Measurements from ENCODE around the gene SYNE2. TPM values are rescaled to one million over a fixed set of nuclear protein-coding genes. Genes with fewer than 3 reads are reported as not detected.
"Not testable (repeated sequence)": the region's sequence is repeated elsewhere in the genome, so short reads cannot be mapped to it uniquely, and the experiment has no call there.

SYNE2 gene
- total RNA-seq, 1 donor, result 10.1 TPM

GRCh38 chr14:64114796-64115195 lies 262.0 kb downstream of the SYNE2 start:
- no peaks in the 10 kb centered on the region for H3K9me3 ChIP-seq (ENCODE audit: low read depth, low read length)
- peaks cover 8% of the 10 kb centered on the region for H3K4me1 ChIP-seq (ENCODE audit: insufficient read depth, low read length)
- H3K79me2 ChIP-seq (ENCODE audit: insufficient read depth, low read length), result no peaks in the 10 kb centered on the region
- H3K27ac ChIP-seq (ENCODE audit: low read depth, low read length), result no peak overlapping the region
- no peak overlapping the region for H2AFZ ChIP-seq (ENCODE audit: low read length)
- H3K27me3 ChIP-seq (ENCODE audit: insufficient read depth, low read length), result no peaks in the 10 kb centered on the region
- no peak for TF ChIP-seq CTCF (IDR thresholded peaks at IDR 0.05; ENCODE audit: extremely low read depth, low read depth, low read length)
- no peak overlapping the region for H3K4me2 ChIP-seq (ENCODE audit: insufficient read depth, low read length)
- DNase-seq (ENCODE audit: insufficient read length, low spot score, missing footprints), result no peak
- no peaks in the 10 kb centered on the region for H4K20me1 ChIP-seq (ENCODE audit: insufficient read depth, low read length)
- H3K4me3 ChIP-seq (ENCODE audit: insufficient read depth, low read length), result no peak overlapping the region
- H3K36me3 ChIP-seq (ENCODE audit: insufficient read depth, low read length), result no peaks in the 10 kb centered on the region

- no peaks in the 10 kb centered on the region for H3K9me3 ChIP-seq (ENCODE audit: low read depth, low read length)
- H3K4me1 ChIP-seq (ENCODE audit: insufficient read depth, low read length), result peaks cover 8% of the 10 kb centered on the region
- no peaks in the 10 kb centered on the region for H3K36me3 ChIP-seq (ENCODE audit: insufficient read depth, low read length)
- H4K20me1 ChIP-seq (ENCODE audit: insufficient read depth, low read length), result no peaks in the 10 kb centered on the region
- DNase-seq (ENCODE audit: insufficient read length, low spot score, missing footprints), result no peak
- H3K27me3 ChIP-seq (ENCODE audit: insufficient read depth, low read length), result no peaks in the 10 kb centered on the region
- no peak for TF ChIP-seq CTCF (IDR thresholded peaks at IDR 0.05; ENCODE audit: extremely low read depth, low read depth, low read length)
- no peak overlapping the region for H3K4me2 ChIP-seq (ENCODE audit: insufficient read depth, low read length)
- H3K4me3 ChIP-seq (ENCODE audit: insufficient read depth, low read length), result no peak overlapping the region
- H3K27ac ChIP-seq (ENCODE audit: low read depth, low read length), result no peak overlapping the region
- no peak overlapping the region for H2AFZ ChIP-seq (ENCODE audit: low read length)
- H3K79me2 ChIP-seq (ENCODE audit: insufficient read depth, low read length), result no peaks in the 10 kb centered on the region
Measured at GRCh38 chr14:64115401-64115800, 262.6 kb downstream of the SYNE2 start.

- Histone ChIP-seq H3K4me1 (ENCODE audit: insufficient read depth, low read length) (peaks cover 8% of the 10 kb centered on the region), H4K20me1 (ENCODE audit: insufficient read depth, low read length) (no peaks in the 10 kb centered on the region), H3K4me2 (ENCODE audit: insufficient read depth, low read length) (peak overlapping the region; percentile 29), H3K9me3 (ENCODE audit: low read depth, low read length) (no peaks in the 10 kb centered on the region), H3K36me3 (ENCODE audit: insufficient read depth, low read length) (no peaks in the 10 kb centered on the region), H3K79me2 (ENCODE audit: insufficient read depth, low read length) (no peaks in the 10 kb centered on the region), H3K4me3 (ENCODE audit: insufficient read depth, low read length) (no peak overlapping the region), H3K27me3 (ENCODE audit: insufficient read depth, low read length) (no peaks in the 10 kb centered on the region), H2AFZ (ENCODE audit: low read length) (no peak overlapping the region), H3K27ac (ENCODE audit: low read depth, low read length) (peak overlapping the region; percentile 77)
- peak; percentile 26 for TF ChIP-seq CTCF (IDR thresholded peaks at IDR 0.05; ENCODE audit: extremely low read depth, low read depth, low read length)
- peak; percentile 79 for DNase-seq (ENCODE audit: insufficient read length, low spot score, missing footprints)
Measured at GRCh38 chr14:64117671-64118402, 265.0 kb downstream of the SYNE2 start.

GRCh38 chr14:64118403-64118742 lies 265.6 kb downstream of the SYNE2 start:
- not testable (repeated sequence) for H4K20me1 ChIP-seq (ENCODE audit: insufficient read depth, low read length); H3K4me3 ChIP-seq (ENCODE audit: insufficient read depth, low read length); H3K79me2 ChIP-seq (ENCODE audit: insufficient read depth, low read length); H3K9me3 ChIP-seq (ENCODE audit: low read depth, low read length); H3K36me3 ChIP-seq (ENCODE audit: insufficient read depth, low read length); H3K4me1 ChIP-seq (ENCODE audit: insufficient read depth, low read length); H3K27me3 ChIP-seq (ENCODE audit: insufficient read depth, low read length); H2AFZ ChIP-seq (ENCODE audit: low read length); DNase-seq (ENCODE audit: insufficient read length, low spot score, missing footprints)
- H3K4me2 ChIP-seq (ENCODE audit: insufficient read depth, low read length), result peak overlapping the region; percentile 29
- peak overlapping the region; percentile 77 for H3K27ac ChIP-seq (ENCODE audit: low read depth, low read length)
